OCI-LY7 (cell line): ENCODE results near the gene FNTB.

ENCODE experiments used
- CTCF ChIP-seq: fragments of 200-600 bp; sonication (generic); conservative IDR thresholded peaks from 2 replicates; pipeline ENCODE4 v1.5.1; 2014; ENCODE audit warnings: mild to moderate bottlenecking, antibody characterized with exemption, low read length, moderate library complexity, mixed read lengths
- EZH2phosphoT487 ChIP-seq: fragments of 200-600 bp; sonication (generic); IDR thresholded peaks from 2 replicates; pipeline ENCODE4 v1.6.1; 2018; ENCODE audit warnings: low read depth, borderline replicate concordance, mild to moderate bottlenecking, mixed run types, antibody characterized with exemption, low read length, moderate library complexity, mixed read lengths

- no peak for TF ChIP-seq CTCF
- no peak for TF ChIP-seq EZH2phosphoT487
Measured at GRCh38 chr14:65052832-65053231, 66.1 kb downstream of the FNTB start.
